Kidney (tissue), 14 donors: ENCODE measurements around the gene NPDC1. TPM values are rescaled to one million over a fixed set of nuclear protein-coding genes. Genes with fewer than 3 reads are reported as not detected.

Experiments used
- DNase-seq, 5 donors: peaks; one replicate each; pipeline ENCODE4 v3.0.0-alpha.2; 2013 to 2020
- FAIRE-seq: peaks from 2 replicates; lab custom pipeline; 2012; peaks lifted over from hg19 to GRCh38; lab: Jason Lieb, UNC
- H3K27ac ChIP-seq, 2 donors: one replicate each; pipeline ENCODE4 v1.7.0; 2013; ENCODE audit warnings: low read depth in 2 of 2, low read length in 2 of 2, inconsistent platforms in 1 of 2
- H3K27me3 ChIP-seq: one replicate; pipeline ENCODE4 v1.7.1; 2013; ENCODE audit warnings: low read length, inconsistent platforms; ENCODE audit not compliant: control insufficient read depth, insufficient read depth
- H3K36me3 ChIP-seq, 3 donors: one replicate each; pipeline versions ENCODE4 v1.7.0 to v1.7.1; 2013; ENCODE audit warnings: low read length in 3 of 3, control low read depth in 1 of 3, inconsistent platforms in 1 of 3; ENCODE audit not compliant: insufficient read depth in 3 of 3, control insufficient read depth in 2 of 3
- H3K4me1 ChIP-seq, 3 donors: one replicate each; pipeline versions ENCODE4 v1.7.0 to v1.7.1; 2013; ENCODE audit warnings: low read length in 3 of 3, inconsistent platforms in 1 of 3, low read depth in 1 of 3; ENCODE audit not compliant: control insufficient read depth in 2 of 3, insufficient read depth in 2 of 3
- H3K4me3 ChIP-seq, 3 donors: one replicate each; pipeline versions ENCODE4 v1.7.0 to v1.8.1; 2013; ENCODE audit warnings: low read length in 3 of 3, control low read depth in 1 of 3, inconsistent platforms in 1 of 3
- H3K9ac ChIP-seq, 3 donors: one replicate each; pipeline versions ENCODE4 v1.7.0 to v1.7.1; 2013; ENCODE audit warnings: low read length in 3 of 3, control low read depth in 1 of 3, inconsistent platforms in 1 of 3
- H3K9me3 ChIP-seq, 3 donors: one replicate each; pipeline versions ENCODE4 v1.7.0 to v1.7.1; 2013; ENCODE audit warnings: low read length in 3 of 3, control low read depth in 1 of 3, inconsistent platforms in 1 of 3; ENCODE audit not compliant: control insufficient read depth in 2 of 3, insufficient read depth in 1 of 3
- intact Hi-C: fragments of 100-400 bp; cut with DNase I; formaldehyde crosslinking; loops from one replicate; pipeline ENCODE4 v1.11.1; 2022
- polyA plus RNA-seq: library from polyadenylated mRNA; stranded (reverse); fragments of 350-450 nt; fragmentation: Illumina TruSeq; extraction: RNeasy Lipid Tissue Mini Kit (QIAGEN cat#74804); gene quantifications from one replicate; pipeline ENCODE4 v1.2.3, GENCODE V29; 2014; ENCODE audit warnings: low read depth, low replicate concordance; ENCODE audit not compliant: insufficient read depth
- total RNA-seq: library from RNA; stranded (reverse); fragmentation: NEBNext Ultra II Directional; extraction: Animal tissue kit (Norgen Biotek cat#: 25700); gene quantifications from one replicate; pipeline ENCODE4 v1.2.1, GENCODE V29; 2021
- TF ChIP-seq, protein P1 (sequence below): IDR thresholded peaks from 3 replicates; pipeline ENCODE4 v1.5.1; 2012; ENCODE audit warnings: mild to moderate bottlenecking, moderate library complexity, borderline replicate concordance; ENCODE audit not compliant: insufficient read depth; ENCODE audit errors: extremely low read depth
- donor health status: control.
- donor health status: control.
- donor health status: control.
- donor health status: control.
- donor health status: control.
- donor health status: DM: yes; HTN: yes; CAD: no.
- donor health status: Normal renal cell carcinoma (clear cell type).

The NPDC1 gene
- total and polyA plus RNA-seq, 2 donors from 2014 or later = 80.2 to 189 TPM

DNA sequence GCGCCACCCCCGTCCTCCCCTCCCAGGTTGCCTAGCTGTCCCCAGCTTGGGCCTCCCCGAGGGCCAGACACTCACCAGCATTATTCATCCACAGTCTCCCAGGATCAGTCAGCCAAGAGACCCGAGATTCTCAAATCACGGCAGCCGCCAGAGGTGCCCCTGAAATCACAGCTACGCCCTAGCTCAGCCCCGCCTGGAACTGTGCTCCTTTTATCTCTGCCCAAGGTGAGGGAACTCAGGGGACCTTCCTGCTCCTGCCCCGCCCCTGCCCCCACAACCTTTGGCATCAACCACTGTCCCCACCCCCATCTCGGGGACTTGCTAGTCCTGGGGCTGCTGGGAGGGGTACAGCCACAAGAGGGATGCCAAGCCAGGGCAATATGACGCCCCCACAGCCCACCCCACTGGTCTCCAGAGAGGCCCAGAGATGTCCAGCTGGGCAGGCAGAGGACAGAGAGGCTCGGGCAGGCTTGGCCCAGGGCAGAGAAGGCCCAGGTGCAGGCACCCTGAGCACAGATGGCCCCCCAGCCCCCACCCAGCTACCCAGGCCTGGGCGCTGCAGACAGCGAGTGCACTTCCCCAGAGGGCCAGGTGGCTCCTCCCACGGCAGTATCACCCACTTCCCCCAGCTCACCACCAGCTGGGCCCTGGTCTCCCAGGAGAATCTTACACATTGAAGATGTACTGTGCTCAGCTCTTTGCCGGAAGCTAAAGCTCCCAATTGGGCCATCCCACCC lies 13.9 kb downstream of the NPDC1 start, which contains the start of gene FUT7:
FUT7 (minus strand) TSS at position 185 of the 737 bp plus-strand sequence; CDS start at position 88, 97 bp downstream.
- Histone ChIP-seq H3K27ac (no peak within 1 kb of the TSS), H3K9me3 (no peaks in the 10 kb centered on the region), H3K27me3 (no peaks in the 10 kb centered on the region), H3K9ac (no peak within 1 kb of the TSS), H3K4me3 (no peak within 1 kb of the TSS), H3K4me1 (peaks cover 0 to 25% (median 15%) of the 10 kb centered on the region in 3 donors), H3K36me3 (no peaks in the 10 kb centered on the region)
- TF ChIP-seq, protein P1, sequence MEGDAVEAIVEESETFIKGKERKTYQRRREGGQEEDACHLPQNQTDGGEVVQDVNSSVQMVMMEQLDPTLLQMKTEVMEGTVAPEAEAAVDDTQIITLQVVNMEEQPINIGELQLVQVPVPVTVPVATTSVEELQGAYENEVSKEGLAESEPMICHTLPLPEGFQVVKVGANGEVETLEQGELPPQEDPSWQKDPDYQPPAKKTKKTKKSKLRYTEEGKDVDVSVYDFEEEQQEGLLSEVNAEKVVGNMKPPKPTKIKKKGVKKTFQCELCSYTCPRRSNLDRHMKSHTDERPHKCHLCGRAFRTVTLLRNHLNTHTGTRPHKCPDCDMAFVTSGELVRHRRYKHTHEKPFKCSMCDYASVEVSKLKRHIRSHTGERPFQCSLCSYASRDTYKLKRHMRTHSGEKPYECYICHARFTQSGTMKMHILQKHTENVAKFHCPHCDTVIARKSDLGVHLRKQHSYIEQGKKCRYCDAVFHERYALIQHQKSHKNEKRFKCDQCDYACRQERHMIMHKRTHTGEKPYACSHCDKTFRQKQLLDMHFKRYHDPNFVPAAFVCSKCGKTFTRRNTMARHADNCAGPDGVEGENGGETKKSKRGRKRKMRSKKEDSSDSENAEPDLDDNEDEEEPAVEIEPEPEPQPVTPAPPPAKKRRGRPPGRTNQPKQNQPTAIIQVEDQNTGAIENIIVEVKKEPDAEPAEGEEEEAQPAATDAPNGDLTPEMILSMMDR = no peak
- DNase-seq = no peak
- intact Hi-C loops = loop anchor here (10.0 kb wide), 1 partner anchor 247 kb away; no protein-coding TSS in a partner anchor
- no peak for FAIRE-seq

DNA sequence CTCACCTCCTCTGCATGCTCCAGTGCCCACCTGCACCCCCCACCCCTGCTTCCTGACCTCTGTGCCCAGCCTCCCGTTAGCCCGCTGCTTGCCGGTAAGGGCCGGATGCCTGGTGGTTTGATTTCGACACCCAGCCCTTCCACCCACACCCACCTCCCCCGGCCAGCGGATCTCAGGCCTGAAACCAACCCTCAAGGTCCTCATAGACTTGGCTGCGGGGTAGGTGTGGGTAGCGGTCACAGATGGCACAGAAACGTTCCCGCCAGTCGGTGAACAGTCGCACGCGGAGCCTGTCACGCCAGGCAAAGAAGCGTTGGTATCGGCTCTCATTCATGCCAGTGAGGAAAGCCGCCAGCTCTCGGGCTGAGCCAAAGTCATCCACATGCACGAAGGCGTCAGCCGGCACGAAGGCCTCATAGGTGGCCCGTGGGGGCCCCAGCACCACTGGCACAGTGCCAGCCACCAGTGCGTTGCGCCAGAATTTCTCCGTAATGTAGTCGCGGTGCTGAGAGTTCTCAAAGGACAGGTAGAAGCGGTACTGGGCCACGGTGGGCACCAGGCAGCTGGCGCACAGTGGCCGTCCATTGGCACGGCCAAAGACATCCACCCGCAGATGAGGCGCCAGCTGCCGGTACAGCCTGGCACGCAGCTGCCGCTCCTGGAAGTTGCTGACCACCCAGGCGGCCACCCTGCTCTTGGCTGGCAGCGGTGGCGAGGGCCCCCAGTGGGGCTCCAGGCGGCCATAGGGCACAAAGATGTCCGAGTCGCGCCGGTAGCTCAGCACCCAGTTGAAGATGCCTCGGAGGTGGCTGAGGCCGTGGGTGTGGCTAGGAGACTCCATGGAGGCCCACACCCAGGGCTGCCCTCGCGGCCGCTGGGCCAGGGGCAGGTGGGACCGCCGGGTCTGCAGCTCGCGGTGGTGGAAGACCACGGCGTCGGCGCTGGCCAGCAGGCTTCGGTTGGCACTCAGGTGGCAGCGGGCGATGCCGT lies 15.1 kb downstream of the NPDC1 start:
- intact Hi-C loops = loop anchor here (10.0 kb wide), 1 partner anchor 246 kb away; no protein-coding TSS in a partner anchor
- FAIRE-seq (no peak), DNase-seq (peak in 3 of 5 donors; percentile 50 to 70 (median 60))
- Histone ChIP-seq H3K27me3 (no peaks in the 10 kb centered on the region), H3K36me3 (no peaks in the 10 kb centered on the region), H3K9ac (no peak overlapping the region), H3K9me3 (no peaks in the 10 kb centered on the region), H3K4me1 (peaks cover 0 to 37% (median 20%) of the 10 kb centered on the region in 3 donors), H3K4me3 (no peak overlapping the region), H3K27ac (no peak overlapping the region)
- TF ChIP-seq, protein P1 = no peak

DNA sequence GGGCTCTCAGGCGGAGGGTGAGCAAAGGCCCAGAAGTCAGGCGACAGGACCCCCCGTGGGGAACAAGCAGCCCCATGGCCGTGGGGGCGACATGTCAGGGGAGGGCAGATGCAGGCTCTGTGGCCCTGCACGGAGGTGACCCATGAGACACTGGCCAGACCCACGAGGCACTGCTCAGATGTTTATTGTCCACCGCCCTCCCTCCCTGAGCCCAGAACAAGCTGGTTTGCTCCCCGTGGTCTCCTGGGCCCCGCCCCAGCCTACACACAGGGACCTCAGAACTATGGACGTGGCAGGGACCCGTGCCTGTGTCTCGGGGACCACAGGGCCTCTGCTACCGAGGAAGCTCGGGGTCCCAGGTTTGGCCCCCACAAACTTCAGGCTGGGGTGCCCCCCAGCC lies 16.0 kb downstream of the NPDC1 start:
- H3K27ac ChIP-seq = no peak overlapping the region
- FAIRE-seq = no peak
- H3K9me3 ChIP-seq = no peaks in the 10 kb centered on the region
- DNase-seq = no peak
- H3K36me3 ChIP-seq = no peaks in the 10 kb centered on the region
- TF ChIP-seq, protein P1 = no peak
- intact Hi-C loops = loop anchor here (10.0 kb wide), 1 partner anchor 245 kb away; no protein-coding TSS in a partner anchor
- no peak overlapping the region for H3K4me3 ChIP-seq
- no peak overlapping the region for H3K9ac ChIP-seq
- H3K27me3 ChIP-seq = no peaks in the 10 kb centered on the region
- peaks cover 0 to 40% (median 20%) of the 10 kb centered on the region in 3 donors for H3K4me1 ChIP-seq
